Right forelimb (tissue), 1 donor: ENCODE results near the gene RHOV.

Experiments
- DNase-seq: peaks from one replicate; pipeline ENCODE4 v3.0.0-alpha.2; 2018

RHOV gene

DNA sequence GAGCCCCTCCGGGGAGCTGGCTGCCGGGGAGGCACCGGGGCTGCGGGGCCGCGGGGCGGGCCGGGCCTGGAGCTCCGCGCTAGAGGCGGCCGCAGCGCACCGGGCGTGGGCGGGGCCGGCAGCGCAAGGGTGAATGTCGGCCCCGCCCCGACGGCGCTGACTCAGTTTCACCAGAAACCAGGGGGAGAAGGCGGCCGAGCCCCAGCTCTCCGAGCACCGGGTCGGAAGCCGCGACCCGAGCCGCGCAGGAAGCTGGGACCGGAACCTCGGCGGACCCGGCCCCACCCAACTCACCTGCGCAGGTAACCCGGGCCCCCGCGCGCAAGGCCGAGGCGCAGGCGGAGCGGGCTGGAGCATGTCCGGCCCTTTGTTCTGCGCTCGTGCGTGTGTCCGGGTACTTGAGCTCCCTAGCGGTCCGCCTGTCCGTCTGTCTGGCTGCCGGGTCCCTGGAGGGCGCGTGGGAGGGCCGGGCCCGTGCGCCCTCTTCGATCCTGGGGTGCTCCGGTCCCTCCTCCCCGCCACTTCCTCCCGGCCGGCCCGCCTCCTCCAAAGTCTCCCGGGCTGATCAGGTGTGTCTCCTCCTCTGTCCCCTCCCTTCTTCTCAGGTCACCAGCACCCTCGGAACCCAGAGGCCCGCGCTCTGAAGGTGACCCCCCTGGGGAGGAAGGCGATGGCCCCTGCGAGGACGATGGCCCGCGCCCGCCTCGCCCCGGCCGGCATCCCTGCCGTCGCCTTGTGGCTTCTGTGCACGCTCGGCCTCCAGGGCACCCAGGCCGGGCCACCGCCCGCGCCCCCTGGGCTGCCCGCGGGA, 29.9 kb downstream of the RHOV start, which contains the start of gene SPINT1:
Gene SPINT1, plus strand, starts transcription at position 164 of the 811 bp plus-strand sequence. Its CDS starts 507 bp downstream, at position 671.
- DNase-seq = no peak

DNA sequence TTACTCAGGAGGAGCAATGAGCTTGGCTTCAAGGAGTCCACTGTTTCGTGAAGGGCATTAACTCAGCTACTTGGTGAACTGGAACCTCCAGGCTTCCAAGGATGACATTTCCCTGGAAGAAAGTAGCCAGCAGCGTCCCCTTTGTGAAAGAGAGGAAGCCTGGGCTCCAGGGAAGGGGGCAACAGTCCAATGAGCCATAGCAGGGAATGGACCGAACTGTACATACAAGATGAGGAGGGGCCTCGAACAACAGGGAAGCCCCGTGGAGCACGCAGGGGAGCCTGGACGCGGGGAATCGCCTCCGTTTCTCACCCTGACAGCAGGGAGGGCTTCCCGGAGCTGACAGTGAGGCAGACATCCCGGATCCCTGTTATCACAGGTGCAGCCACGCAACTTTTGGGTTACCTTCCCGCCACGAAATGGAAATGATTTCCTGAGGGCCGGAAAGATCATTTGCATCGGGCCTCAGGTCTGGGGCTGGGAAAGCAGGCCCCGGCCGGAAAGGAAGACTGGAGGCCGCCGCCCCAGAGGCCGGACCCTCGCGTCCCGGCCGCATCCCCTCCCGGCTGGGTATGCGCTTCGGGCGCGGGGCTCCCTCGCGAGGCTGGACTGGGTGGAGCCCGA, 30.7 kb downstream of the RHOV start:
- DNase-seq = no peak

DNA sequence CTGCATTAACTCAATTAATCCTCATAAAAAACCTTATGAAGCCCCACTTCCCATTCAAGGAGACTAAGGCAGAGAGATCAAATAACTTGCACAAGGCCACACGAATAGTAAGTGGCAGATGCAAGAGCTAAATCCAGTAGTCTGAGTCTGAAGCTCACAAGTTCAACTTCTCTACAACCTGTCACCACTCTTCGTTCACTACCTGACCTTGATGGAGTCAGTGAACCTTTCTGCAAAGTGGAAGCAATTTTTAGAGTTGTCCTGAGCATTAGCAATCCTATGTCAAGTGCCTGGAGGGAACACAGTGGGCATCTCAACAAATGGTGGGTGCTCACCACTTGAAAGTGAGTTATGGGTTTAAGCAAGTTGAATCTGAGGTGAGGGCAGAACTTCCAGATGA, 32.3 kb downstream of the RHOV start:
- DNase-seq = no peak

DNA sequence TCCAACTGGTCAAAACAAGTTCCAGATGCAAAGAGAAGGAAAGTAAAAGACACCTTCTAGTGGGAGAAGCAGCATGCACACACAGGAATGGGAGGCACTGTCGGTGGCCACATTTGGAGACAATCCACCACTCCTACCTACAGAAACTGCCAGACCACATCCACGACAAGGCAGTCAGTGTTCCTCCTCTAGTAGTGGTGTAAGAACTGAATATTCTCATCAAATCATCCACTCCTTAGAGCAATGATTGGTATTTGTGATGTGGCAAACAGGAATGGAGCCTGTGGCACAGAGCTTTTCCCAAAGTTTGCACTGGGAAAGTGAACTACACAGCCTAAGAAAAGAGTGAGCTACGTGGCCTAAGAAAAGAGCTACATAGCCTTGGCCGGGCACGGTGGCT, 35.3 kb downstream of the RHOV start:
- DNase-seq = no peak

DNA sequence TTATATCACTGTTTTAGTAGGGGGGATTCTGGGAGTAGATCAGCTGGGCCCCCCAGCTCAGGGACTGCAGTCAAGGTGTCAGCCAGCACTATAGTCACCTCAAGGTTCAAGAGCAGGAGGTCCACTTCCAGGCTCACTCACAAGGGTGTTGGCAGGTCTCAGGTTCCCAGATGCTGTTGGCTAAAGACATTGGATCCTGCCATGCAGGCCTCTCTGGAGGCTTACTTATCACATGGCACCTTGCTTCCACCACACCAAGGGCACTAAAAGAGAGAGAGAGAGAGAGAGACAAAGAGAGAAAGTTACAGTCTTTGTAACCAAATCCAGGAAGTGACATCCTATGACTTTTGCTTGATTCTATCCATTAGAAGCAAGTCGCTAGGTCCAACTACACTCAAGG, 38.0 kb downstream of the RHOV start:
- DNase-seq = no peak

DNA sequence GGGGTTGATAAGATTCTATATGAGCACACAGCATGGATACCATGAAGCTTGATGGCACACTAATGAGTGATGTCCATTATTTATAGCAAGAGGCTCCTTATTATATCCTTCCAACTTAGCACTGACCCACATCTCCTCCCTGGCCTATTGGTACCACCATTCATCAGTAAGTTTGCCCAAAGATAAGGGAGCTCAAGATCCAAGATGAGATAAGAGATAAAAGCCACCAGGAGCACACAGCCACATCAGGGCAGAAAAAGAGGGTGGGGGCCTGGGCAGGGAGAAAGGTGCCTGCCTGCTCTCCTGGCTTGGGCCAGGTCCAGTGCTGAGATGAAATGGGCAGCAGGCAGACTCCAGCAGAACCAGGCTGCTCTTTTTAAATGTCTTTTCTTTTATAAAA, 41.1 kb downstream of the RHOV start:
- DNase-seq = no peak

DNA sequence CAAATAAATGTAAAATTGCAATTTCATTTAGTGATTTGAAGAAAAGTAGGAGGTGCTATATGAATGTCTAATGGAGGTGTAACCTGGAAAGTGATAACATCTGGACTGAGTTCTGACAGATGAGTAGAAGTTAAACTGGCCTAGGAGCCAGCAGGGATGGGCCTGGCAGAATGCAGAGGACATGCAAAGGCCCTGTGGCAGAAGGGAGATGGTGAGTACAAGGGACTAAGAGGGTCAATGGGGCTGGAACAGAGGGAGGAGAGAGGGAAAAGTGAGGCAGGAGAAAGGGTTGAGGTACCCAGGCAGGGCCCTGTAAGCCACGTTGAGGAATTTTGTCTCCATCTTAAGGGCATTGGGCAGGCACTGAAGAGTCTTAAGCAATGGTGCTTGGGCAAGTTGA, 42.2 kb downstream of the RHOV start:
- no peak for DNase-seq

DNA sequence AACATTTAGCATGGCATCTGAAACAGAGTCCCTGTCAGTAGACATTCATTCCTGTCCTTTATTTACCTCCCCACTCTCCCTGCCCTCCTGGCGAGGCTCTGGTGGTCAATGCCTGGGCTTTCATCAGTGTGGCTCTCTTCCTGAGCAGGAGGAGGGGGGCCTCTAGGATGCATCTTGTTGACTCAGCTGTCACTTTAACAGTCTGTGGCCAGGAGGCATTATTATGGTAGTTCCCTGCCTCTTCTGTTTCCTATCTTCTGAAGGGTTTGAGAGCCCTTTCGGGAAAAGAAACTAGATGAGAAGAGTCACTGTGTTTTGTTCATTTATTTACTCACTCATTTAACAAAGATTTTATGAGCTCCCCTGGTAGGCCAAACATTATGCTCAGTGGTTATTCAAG, 43.1 kb downstream of the RHOV start:
- DNase-seq = no peak

DNA sequence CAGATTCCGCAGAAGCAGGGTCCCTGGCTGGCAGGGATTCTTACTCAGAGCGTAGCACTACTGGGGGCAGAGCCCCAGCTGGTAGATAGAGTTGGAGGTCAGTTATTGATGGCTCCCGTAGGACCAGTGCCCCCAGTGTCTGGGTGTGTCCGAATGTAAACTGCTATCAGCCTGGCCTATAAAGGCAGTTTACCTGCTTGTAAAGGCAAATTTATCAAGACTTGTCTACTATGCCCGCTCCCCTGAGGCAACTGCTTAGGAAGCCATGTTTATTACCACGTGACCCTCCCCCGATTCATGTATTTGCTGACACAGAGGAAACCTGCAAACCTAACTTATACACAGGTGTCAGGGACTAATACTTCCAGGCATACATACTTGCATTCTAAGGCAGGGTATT, 44.9 kb downstream of the RHOV start:
- DNase-seq = no peak

DNA sequence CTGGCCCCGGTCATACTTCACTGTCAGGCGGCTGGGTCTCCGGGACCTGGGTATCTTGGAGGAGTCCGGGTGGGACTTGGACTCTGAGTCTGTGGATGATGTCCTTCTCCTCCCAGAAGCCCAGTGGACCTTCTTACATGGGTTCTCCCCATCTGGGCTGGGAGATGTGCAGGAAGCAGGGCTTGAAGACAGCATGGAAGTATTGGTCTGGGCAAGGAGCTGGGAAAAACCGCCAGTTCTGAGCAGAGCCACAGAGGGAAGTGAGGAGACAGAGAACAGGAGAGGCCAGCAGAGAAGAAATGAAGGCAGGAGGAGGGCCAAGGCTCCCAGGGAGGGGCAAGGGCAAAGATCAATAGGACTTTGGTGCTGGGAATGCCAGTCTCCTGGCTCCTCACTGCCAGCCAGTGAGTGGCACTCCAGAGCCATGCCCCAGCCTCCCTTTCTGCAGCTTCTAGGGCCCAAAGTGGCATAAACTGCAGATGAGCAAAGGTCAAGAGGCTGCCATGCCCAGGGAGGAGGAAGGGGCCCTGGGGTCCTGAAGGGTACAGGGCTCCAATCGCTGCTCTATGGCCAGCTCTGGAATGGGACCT, 45.5 kb downstream of the RHOV start, which contains the start of gene PPP1R14D:
Gene PPP1R14D, minus strand, starts transcription at position 262 of the 590 bp plus-strand sequence. Its CDS starts 67 bp downstream, at position 195.
- DNase-seq = no peak

DNA sequence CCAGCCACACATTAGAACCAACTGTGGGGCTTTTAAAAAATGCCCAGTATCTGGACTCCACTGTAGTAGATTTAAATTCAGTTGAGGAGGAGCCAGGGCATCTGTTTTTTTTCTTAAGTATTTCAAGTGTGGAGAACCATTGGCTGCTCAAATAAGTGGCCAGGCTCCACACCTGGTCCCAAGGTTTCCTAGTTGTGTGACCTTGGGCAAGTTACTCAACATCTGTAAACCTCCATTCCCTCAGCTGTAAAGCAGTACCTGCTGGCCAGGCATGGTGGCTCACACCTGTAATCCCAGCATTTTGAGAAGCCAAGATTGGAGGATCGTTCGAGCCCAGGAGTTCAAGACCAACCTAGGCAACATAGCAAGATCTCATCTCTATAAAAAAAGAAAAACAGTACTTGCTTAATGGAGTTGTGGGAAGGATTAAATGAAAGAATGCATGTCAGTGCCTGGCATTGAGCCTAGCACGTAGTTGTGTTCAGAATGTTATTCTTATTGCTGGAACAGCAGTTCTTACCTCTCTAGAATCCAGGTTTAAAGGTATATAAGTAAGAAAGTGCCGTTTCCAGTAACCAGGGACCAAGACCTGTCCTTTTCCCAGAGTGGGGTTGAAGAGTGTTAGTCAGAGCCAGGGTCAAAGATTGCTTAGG, 47.5 kb downstream of the RHOV start:
- no peak for DNase-seq

DNA sequence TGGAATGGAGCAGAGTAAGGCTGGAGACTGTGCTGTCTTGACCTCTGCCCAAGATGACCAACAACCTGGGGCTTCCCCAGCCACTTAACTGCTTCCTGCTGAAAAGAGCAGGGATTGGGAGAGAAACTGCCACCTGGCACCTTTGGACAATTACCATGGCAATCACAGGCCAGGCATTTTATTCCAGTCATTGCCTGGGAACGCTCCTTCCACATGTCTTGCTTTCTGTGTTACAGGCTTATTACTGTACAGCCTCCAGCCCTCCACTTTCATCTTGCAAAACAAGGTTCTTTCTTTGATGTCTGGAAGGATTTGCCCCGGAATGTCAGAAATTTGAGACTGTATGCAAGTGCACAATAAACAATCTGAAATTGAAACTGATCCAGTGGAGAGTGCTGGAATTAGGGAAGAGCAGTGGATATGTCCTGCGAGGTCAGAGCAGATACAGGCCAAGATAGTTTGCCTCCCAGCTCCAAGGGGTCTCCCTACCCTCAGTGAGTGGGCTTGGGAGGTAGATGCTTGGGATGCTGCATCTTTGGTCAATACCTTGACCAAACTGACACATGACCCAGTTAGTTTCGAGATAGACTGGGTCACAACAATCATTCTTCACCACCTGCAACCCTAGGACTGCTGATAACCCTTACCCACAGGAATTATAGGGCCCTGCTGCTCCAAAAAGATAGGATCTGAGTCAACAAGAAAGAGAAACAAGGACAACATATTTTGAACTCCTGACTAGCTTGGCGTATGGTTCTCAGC, 48.2 kb downstream of the RHOV start:
- DNase-seq = no peak

DNA sequence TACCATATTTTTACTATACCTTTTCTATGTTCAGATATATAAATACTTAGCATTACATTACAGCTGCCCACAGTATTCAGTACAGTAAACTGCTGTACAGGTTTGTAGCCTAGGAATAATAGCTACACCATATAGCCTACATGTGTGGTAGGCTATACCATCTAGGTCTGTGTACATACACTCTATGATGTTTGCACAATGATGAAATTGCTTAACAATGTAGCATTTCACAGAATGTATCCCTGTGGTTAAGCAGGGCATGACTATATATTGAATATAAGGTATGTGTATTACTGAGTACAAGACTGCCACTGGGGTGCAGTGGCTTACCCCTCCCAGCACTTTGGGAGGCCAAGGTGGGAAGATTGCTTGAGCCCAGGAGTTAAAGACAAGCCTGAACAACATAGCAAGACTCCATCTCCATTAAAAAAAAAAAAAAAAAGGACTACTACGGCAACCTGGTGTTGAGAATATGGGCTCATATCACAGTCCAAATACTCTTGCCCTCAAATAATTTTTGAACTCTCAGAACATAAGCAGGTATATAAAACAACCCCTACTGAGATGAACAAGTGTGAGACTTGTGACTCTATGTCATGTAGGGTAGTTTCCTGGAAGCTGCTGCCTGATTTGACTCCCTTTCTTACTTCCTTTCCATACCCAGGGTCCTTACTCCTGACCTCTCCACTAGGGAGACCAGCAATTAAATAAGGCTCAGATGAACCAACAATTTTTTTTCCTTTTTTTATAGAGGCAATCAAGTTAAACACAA, 50.3 kb downstream of the RHOV start:
- DNase-seq = no peak
